ENCODE results near the gene IL18RAP.

IL18RAP gene
- 0.39 to 5.4 (median 0.76) reads per million in 3 experiments for total RNA-seq

- DNase-seq: no peak
Observed at GRCh38 chr2:102422910-102423309, at the start of gene IL18RAP. TSS of gene IL18RAP (plus strand) at chr2:102423160. CDS start at chr2:102423278, 118 bp downstream.

- no peak for DNase-seq
Observed at GRCh38 chr2:102376052-102376591, 46.8 kb upstream of the IL18RAP start.

- no peak for DNase-seq
Observed at GRCh38 chr2:102383722-102384121, 39.2 kb upstream of the IL18RAP start.

- DNase-seq: no peak
Observed at GRCh38 chr2:102385522-102385921, 37.4 kb upstream of the IL18RAP start.

GRCh38 chr2:102386004-102386403 lies 37.0 kb upstream of the IL18RAP start:
- no peak for DNase-seq

- no peak for DNase-seq
Observed at GRCh38 chr2:102386867-102387541, 36.0 kb upstream of the IL18RAP start.

GRCh38 chr2:102387763-102388546 lies 35.0 kb upstream of the IL18RAP start:
- no peak for DNase-seq

- peak; percentile 69 for DNase-seq
Observed at GRCh38 chr2:102391565-102391964, 31.4 kb upstream of the IL18RAP start.

- no peak for DNase-seq
Observed at GRCh38 chr2:102392096-102392495, 30.9 kb upstream of the IL18RAP start.

- DNase-seq: no peak
Observed at GRCh38 chr2:102392942-102393341, 30.0 kb upstream of the IL18RAP start.

- DNase-seq: no peak
Observed at GRCh38 chr2:102396012-102396411, 26.9 kb upstream of the IL18RAP start.

GRCh38 chr2:102397209-102397608 lies 25.8 kb upstream of the IL18RAP start:
- no peak for DNase-seq

- no peak for DNase-seq
Observed at GRCh38 chr2:102399499-102400141, 23.3 kb upstream of the IL18RAP start.

- no peak for DNase-seq
Observed at GRCh38 chr2:102401456-102401855, 21.5 kb upstream of the IL18RAP start.

GRCh38 chr2:102401865-102402264 lies 21.1 kb upstream of the IL18RAP start:
- DNase-seq: no peak

GRCh38 chr2:102410952-102411351 lies 12.0 kb upstream of the IL18RAP start:
- DNase-seq: no peak

GRCh38 chr2:102412199-102412598 lies 10.8 kb upstream of the IL18RAP start:
- DNase-seq: no peak

GRCh38 chr2:102417946-102418345 lies 5.0 kb upstream of the IL18RAP start:
- DNase-seq: peak; percentile 33

- DNase-seq: peak; percentile 59
Observed at GRCh38 chr2:102418421-102418961, 4.5 kb upstream of the IL18RAP start.

- DNase-seq: no peak
Observed at GRCh38 chr2:102420290-102420689, 2.7 kb upstream of the IL18RAP start.

- no peak for DNase-seq
Observed at GRCh38 chr2:102421890-102422759, 835 bp upstream of the IL18RAP start.

- DNase-seq: no peak
Observed at GRCh38 chr2:102423368-102423767, 408 bp downstream of the IL18RAP start.
